Measurements from ENCODE around the gene DDX39A.
"Not testable (repeated sequence)": the region's sequence is repeated elsewhere in the genome, so short reads cannot be mapped to it uniquely, and the experiment has no call there.

DDX39A gene

DNA sequence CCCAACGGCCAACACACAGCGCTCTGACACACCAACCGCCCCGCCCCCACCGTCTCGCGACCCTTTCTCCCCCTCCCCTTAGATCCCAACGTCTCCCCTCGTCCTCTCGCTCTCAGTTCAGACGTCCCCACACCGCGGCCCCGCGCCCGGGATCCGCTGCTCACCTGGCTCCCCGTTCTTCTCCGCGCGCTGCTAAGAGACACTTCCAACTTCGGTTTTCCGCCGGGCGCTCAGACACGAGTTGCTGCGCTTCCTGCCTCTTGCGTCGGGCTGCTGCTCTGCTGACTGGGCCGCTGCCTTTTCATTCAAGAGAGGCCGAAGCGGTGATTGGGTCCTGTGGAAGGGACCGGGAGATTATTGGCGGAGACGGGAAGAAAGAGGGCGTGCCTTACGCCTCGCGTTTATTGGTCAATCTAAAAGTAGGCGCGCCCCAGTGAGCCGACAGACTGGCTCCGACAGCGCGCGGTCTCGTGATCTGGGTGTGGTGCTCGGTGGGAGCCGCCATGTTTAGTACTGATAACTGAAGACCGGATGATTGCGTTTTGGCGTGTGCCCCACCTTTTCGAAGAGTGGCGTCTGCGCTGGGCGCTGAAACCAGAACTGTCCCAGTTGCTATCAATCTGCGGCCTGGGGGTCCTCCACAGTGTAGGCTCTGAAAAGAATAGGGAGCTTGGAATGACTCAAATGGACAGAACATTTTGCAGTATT lies at the start of gene DDX39A:
Gene DDX39A, minus strand, starts transcription at position 236 of the 708 bp plus-strand sequence. CDS start 6,121 bp downstream, outside the sequence.
- peak; percentile 98 for DNase-seq

DNA sequence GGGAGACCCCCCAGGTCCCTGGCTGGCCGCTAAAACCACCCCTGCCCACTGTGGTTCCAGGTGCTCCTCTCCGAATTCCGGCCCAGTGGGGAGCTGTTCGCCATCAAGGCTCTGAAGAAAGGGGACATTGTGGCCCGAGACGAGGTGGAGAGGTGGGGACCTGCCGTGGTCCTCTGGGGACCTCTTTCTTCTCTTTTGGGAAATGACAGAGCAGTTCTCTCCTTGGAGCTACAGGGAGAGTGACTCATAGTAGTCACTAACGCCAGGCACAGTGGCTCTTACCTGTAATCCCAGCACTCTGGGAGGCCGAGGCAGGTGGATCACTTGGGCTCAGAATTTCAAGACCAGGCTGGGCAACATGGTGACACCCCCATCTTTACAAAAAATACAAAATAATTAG lies 48.7 kb upstream of the DDX39A start:
- no peak for DNase-seq

DNA sequence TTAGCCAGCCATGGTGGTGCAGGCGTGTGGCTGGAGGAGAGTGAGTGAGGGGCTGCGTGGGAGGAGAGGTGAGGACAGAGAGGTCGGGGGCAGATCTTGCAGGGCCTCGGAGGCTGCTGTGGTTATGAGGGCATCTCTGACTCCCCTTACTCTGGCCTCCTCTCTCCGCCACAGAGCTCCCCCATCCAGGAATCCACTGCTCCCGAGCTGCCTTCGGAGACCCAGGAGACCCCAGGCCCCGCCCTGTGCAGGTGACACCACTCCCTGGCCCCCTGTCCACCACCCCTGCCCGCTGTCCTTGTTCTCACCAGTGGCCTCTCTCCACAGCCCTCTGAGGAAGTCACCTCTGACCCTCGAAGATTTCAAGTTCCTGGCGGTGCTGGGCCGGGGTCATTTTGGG lies 48.2 kb upstream of the DDX39A start:
- no peak for DNase-seq

DNA sequence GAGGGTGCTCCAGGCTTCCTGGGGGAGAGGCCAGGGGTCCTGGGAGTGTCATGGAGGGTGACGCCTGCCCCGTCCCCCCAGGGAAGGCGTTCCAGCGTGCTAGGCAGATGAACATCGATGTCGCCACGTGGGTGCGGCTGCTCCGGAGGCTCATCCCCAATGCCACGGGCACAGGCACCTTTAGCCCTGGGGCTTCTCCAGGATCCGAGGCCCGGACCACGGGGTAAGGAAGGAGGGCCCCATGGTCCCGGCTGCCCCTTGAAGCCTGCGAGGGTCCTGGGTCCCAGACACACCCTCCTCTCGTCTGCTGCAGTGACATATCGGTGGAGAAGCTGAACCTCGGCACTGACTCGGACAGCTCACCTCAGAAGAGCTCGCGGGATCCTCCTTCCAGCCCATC lies 44.6 kb upstream of the DDX39A start:
- DNase-seq: no peak

DNA sequence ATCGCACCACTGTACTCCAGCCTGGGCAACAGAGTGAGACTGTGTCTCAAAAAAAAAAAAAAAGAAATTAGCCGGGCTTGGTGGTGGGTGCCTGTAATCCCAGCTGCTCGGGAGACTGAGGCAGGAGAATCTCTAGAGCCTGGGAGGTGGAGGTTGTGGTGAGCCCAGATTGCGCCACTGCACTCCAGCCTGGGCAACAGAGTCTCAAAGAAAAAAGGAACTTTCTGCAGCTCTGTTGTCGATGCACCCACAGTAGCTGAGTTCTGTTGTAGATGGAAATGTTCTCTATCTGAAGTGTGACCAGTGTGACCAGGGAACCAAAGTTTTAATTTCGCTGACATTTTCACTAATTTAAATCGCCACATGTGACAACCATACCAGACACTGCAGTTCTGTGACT lies 43.3 kb upstream of the DDX39A start:
- DNase-seq: not testable (repeated sequence)

DNA sequence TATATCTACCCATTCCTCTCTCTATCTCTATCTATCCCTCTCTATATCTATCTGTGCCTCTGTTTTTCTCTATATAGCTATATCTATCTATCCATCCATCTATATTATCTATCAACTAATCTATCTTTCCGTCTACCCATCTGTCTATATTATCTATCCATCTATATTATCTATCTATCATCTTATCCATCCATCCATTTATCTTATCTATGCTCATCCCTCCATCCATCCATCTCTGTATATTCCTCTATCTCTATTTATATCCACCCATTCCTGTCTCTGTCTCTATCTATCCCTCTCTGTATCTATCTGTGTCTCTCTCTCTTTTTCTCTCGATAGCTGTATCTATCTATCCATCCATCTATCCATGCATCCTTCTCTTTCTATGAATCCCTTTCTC lies 41.8 kb upstream of the DDX39A start:
- no peak for DNase-seq

DNA sequence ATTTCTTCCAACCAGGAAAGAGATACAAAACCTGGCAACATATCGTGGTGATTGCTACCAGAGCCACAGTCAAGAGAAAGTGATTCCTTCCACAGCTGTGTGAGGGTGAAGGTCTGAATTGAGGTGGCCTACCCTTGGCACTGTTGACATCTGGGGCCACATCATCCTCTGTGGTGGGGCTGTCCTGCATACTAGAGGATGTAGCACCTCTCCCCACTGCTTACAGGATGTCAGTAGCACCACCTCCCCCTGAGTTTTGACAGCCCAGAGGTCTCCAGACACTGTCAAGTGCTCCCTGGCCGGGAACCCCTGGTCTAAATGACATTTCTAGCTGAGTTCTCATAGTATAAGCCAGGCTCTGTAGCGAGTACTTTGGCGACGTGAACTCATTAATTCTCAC lies 40.6 kb upstream of the DDX39A start:
- no peak for DNase-seq

DNA sequence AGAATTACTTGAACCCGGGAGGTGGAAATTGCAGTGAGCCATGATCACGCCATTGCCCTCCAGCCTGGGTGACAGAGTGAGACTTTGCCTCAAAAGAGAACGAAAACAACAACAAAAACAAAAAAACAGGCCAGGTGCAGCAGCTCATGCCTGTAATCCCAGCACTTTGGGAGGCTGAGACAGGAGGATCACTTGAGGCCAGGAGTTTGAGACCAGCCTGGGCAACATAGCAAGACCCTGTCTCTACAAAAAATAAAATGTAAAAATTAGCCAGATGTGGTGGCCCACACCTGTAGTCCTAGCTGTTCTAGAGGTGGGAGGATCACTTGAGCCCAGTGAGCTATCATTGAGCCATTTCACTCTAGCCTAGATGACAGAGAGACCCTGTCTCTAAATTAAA lies 33.2 kb upstream of the DDX39A start:
- not testable (repeated sequence) for DNase-seq

DNA sequence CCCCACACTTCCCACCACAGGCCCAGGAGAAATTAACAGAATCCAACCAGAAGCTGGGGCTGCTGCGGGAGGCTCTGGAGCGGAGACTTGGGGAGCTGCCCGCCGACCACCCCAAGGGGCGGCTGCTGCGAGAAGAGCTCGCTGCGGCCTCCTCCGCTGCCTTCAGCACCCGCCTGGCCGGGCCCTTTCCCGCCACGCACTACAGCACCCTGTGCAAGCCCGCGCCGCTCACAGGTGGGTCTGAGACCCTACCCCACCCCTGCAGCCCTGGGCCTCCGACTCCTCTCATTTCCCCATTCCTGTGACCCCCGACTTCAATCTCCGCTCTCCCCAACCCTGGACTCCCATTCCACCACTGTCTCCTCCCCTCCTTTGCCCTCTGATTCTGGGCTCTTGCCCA lies 31.7 kb upstream of the DDX39A start:
- DNase-seq: no peak

DNA sequence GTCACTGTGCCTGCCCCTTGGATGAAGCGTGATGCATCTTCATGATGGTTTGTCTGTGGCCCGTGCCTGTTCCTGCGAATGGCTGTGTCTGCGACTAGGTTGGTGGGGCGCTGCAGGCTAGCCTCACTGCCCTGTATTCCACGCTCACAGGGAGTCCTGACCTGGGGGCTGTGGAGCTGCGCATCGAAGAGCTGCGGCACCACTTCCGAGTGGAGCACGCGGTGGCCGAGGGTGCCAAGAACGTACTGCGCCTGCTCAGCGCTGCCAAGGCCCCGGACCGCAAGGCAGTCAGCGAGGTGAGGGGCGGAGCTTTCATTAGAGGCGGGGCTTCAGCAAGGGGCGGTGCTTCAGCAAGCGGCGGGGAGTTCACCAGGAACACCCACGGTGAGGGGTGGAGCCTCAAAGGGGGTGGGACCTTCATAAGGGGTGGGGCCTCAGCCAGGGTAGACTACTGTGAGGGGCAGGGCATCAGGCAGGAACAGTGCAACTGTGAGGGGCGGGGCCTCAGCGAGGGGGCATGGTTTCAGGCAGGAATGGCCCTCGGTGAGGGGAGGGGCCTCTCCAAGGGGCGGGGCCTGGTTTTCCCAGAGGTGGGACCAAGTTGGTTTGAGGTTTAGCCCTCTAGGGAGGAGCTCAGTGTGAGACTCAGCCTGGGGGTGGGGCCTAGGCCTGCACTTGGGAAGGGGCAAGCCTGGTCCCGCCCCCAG lies 31.2 kb upstream of the DDX39A start:
- DNase-seq: no peak

DNA sequence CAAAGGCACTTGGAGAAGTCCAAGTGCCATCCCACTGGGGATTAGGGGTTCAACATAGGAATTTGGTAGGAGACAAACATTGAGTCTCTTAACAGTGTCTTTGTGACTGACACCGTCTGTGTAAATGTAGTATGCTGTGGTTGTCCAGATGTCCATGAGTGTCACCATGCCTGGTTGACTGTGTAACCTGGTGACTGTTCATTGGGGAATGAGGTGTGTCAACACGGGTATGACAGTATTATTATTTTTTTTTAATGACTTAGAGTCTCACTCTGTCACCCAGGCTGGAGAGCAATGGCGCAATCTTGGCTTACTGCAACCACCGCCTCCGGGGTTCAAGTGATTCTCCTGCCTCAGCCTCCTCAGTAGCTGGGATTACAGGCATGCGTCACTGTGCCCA lies 30.2 kb upstream of the DDX39A start:
- no peak for DNase-seq

DNA sequence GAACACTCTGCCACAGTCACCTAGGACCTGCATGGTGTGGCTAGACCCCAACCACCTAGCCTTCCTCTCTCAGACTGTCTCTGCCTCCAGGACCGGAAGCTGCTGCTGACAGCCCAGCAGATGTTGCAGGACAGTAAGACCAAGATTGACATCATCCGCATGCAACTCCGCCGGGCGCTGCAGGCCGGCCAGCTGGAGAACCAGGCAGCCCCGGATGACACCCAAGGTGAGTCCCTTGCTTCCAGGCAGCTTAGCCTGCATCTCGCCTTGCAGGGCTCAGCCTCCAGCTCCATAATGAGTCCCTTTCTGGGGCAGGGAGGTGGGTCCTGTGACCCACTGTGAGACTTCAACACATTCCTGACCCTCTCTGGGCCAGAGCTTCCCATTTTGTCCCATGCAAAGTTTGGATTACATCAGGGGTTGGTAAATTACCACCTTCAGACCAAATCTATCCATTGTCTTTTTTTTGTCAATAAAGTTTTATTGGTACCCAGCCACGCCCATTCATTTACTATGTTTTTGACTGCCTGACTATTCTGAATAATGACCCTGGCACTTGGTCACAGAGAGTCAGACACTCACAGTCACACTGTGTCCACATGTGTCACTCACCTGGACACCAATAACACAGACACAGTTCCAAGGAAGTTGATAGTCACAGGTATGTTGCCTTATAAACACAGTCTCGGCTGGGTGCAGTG lies 27.3 kb upstream of the DDX39A start:
- no peak for DNase-seq

DNA sequence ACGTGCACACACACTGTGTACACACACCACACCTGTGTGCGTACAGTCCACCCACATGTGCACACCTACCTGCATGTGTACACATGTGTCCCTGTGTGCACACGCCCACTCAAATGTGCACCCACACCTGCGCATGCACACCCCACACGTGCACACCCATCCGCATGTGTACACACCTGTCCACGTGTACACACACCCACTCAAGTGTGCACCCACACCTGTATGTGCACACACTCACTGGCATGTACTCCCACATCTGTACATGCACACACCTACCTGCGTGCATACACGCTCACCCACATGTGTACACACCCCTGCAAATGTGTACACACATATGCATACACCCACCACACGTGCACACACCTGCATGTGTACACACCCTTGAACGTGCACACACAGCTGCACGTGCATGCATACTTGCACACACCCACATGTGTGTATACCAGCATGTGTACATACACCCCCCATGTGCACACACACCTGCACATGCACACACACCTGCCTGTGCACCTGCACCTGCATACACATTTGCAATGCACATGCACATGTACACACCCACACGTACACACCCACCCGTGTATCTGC lies 24.6 kb upstream of the DDX39A start:
- no peak for DNase-seq

DNA sequence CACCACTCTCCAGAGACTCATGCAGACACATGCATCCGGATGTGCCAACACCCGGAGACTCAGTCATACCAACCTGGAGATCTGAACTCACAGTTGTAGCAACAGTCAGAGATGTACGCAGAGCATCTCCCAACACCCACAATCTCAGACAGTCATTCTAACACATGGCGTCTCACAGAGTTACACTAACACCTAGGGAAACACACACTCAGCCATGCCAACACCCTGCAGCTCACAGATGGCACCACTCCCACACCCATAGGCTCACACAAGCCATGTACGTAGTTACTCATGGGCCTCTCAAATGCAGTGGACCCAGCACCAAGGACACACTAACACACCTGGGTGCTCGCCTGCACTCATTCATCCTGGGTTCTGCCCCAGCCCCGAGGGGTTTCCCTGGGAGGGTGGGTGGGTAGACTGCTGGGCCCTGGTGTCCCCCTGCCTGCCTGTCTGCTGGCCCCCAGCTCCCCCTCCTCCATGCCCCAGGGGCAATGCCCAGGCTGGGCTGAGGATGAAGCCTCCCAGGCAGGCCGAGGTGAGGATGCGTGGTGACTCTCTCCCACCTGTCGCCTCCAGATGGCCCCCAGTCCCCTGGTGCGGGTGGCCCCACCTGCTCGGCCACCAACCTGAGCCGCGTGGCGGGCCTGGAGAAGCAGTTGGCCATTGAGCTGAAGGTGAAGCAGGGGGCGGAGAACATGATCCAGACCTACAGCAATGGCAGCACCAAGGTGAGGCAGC lies 23.9 kb upstream of the DDX39A start:
- no peak for DNase-seq

DNA sequence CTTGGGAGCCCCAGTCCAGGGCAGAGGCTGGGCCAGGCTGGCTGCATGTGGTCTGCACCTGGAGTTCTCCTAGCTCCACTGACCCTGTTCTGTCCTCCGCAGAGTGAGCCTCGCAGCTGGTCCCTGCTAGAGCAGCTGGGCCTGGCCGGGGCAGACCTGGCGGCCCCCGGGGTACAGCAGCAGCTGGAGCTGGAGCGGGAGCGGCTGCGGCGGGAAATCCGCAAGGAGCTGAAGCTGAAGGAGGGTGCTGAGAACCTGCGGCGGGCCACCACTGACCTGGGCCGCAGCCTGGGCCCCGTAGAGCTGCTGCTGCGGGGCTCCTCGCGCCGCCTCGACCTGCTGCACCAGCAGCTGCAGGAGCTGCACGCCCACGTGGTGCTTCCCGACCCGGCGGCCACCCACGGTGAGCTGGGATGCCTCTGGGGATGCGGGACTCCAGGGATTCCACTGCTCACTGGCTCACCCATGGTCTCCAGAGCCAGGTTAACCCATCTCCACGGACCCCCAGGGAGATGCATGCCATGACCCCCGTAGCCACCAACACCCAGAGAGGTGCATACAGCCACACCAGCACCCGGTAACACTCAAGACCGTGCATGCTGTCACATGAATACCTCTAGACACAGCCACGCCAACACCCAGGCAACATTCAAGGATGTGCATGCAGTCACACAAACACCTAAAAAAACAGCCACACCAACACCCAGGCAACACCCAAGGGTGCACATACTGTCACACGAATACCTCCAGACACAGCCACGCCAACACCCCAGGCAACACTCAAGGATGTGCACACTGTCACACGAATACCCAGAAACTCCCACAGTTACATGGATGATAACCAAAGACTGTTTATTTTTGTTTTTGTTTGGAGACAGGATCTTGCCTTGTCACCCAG lies 22.1 kb upstream of the DDX39A start:
- no peak for DNase-seq

DNA sequence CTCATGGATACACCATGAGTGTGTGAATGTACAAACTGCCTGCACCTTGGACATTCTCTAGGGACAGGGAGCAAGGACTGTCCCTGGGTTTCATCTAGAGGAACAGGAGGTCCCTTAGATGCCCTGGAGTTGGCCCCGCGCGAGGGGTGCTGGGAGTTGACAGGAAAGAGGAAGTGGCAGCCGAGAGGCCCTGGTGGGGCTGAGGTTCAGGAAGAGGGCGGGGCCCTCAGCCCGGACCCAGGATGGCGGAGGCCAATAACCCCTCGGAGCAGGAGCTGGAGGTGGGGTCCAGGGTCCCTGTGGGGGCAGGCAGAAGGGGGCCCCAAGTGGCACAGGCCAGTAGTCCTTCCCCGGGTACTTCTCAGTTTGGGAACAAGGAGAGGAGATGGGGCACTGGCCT lies 20.9 kb upstream of the DDX39A start:
- DNase-seq: no peak

DNA sequence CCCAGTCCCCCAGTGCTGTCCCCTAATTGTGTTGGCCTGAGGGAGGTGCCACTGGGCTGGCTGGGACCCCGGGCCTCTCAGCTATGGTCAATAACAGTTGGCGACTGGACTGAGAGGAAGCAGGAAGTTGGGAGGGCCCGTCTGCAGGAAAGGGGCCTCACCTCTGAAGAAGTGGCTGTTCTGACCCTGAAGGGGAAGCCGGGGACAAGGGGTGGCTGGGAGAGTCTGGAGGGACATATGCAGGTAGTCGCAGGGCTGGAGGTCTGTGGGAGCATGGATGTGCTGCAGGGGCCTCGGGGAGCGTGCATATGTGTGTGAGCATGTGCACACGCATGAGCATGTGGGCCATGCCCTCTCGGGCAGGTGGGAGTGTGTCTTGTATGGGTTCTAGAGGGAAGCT lies 19.9 kb upstream of the DDX39A start:
- no peak for DNase-seq

DNA sequence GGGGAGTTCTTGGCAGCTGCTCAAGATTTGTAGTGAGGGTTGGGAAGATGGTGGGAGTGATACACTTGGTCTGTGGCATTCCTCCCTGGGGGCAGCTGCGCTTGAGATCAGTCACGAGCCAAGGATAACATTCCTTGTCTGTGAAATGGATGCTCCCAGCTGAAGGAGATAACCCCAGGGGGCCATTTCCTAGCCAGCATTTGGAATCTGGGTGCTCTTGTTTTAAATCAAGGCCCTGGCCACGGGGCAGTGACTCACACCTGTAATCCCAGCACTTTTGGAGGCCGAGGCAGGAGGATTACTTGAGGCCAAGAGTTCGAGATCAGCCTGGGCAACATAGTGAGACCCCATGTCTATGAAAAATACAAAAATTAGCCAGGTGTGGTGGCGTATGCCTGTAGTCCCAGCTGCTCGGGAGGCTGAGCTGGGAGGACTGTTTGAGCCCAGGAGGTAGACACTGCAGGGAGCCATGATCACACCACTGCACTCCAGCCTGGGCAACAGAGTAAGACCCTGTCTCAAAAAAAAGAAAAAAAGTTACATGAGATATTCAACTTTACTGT lies 18.5 kb upstream of the DDX39A start:
- DNase-seq: no peak

DNA sequence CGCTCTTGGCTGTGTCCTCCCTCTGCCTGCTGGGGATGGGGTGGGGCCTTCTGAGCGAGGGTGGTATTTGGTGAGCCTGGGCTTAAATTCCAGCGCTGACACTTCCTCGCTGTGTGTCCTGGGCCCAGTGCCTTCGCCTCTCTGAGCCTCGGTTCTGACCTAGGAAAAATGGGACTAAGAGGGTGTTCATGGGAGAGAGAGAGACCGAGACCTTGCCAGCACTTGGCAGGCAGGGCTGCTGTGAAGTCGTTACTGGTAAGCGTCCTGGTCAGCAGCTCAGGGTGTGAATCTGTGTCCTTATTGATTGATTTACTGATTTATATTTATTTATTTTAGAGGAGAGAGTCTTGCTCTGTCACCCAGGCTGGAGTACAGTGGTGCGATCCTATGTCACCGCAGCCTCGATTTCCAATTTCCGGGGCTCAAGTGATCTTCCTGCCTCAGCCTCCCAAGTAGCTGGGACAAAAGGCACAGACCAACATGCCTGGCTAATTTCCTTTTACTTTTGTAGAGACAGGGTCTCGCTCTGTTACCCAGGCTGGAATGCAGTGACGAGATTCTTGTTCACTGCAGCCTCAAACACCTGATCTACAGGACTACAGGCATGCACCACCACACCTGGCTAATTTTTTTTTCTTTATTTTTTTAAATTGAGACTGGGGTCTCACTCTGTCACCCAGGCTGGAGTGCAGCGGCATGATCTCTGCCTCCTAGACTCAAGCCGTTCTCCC lies 16.3 kb upstream of the DDX39A start:
- DNase-seq: no peak

DNA sequence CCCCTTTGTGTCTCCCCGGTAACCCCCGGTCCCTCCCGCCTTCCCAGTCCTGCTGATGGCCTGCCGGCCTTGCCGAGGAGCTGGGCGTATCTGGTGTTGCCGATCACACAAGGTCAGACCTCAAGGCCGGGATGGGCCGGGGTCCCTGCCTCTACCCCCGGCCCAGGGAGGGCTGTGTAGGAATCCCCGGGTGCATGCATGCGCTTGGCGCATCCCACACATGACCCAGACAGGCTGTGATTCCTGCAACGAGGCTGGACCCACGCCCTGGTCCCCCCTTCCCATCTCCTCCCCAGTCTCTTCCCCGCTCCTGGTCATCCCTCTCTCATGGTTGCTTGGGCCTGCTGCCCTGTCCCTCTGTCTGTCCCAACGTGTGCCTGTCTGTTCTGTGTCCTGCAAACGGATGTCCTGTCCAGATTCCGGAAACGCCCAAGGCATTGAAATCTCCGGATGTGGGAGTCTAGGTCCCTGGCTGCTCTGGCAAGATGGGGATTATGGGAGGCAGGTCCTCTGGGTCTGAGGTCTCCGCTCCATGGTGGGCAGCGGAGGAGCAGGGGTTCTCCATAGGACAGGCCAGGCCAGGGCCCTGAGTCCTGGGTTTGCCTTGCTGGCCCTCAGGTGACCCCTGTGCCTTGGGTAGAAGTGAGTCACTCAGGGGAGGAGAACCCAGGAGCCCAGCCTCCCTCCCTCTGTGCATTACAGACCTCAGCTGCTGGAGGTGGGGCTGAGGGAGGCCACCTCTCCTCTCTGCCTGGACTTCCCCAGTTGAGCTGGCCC lies 15.6 kb upstream of the DDX39A start:
- no peak for DNase-seq
